ENCODE results near the gene PIP5K1A.

DNA sequence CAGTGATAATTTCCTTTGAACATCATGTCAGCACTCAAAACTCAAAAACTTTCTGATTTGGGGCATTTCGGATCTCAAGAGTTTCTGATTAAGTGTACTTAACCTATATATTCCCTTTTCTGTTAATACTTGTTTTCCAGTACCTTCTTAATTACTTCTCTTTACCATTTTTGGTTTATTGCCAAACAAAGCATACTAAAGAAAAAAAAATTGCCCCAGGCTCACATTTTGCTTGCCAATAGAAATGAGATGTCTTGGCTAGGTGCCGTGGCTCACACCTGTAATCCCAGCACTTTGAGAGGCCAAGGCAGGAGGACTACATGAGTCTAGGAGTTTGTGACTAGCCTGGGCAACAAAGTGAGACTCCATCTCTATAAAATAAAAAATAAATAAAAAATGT lies 61.0 kb downstream of the PIP5K1A start:
- TF ChIP-seq CTCF (IDR thresholded peaks at IDR 0.05) = no peak
- TF ChIP-seq TAF1 (IDR thresholded peaks at IDR 0.05; ENCODE audit: borderline replicate concordance, low read depth, low read length) = no peak
- no peak for TF ChIP-seq NRF1 (IDR thresholded peaks at IDR 0.05; ENCODE audit: low read depth, low read length)
- no peak for TF ChIP-seq GATA2 (CRISPR knock-in tag; IDR thresholded peaks at IDR 0.05)
- TF ChIP-seq EP300 (IDR thresholded peaks at IDR 0.05; ENCODE audit: borderline replicate concordance in 1 of 2, low read depth in 1 of 2, low read length in 1 of 2) = no peak
- no peak for TF ChIP-seq FOSL2 (IDR thresholded peaks at IDR 0.05; ENCODE audit: borderline replicate concordance, low read depth)
- TF ChIP-seq FOXM1 (IDR thresholded peaks at IDR 0.05; ENCODE audit: low read depth) = no peak
- TF ChIP-seq, protein P1, sequence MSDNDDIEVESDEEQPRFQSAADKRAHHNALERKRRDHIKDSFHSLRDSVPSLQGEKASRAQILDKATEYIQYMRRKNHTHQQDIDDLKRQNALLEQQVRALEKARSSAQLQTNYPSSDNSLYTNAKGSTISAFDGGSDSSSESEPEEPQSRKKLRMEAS (IDR thresholded peaks at IDR 0.05; ENCODE audit: low read depth) = no peak
- TF ChIP-seq RXRA (IDR thresholded peaks at IDR 0.05; ENCODE audit: borderline replicate concordance, low read depth) = no peak
- TF ChIP-seq SMC3 (IDR thresholded peaks at IDR 0.05; ENCODE audit: low read depth, low read length) = no peak
- TF ChIP-seq RFX5 (IDR thresholded peaks at IDR 0.05; ENCODE audit: low read length) = no peak
- TF ChIP-seq POLR2AphosphoS5 (IDR thresholded peaks at IDR 0.05; ENCODE audit: low read depth, low read length) = no peak
- TF ChIP-seq RCOR1 (IDR thresholded peaks at IDR 0.05; ENCODE audit: low read length) = no peak

All from SK-N-SH (cell line).